Mesothelial cell of epicardium (in vitro differentiated cells): ENCODE results near the gene RFNG. TPM values are rescaled to one million over a fixed set of nuclear protein-coding genes. Genes with fewer than 3 reads are reported as not detected.

Experiments used
- DNase-seq, 2 experiments: peaks; one replicate each; pipeline ENCODE4 v3.0.0; 2021; ENCODE audit warnings: low spot score in 2 of 2; ENCODE audit not compliant: unreplicated experiment in 2 of 2
- H3K27ac Mint-ChIP-seq: 2 replicates; pipeline ENCODE4 v1.8.0; 2021; ENCODE audit warnings: mixed read lengths
- H3K27me3 Mint-ChIP-seq: 2 replicates; pipeline ENCODE4 v1.8.0; 2021; ENCODE audit warnings: low read depth, mixed read lengths
- H3K36me3 Mint-ChIP-seq: 2 replicates; pipeline ENCODE4 v1.8.0; 2021; ENCODE audit warnings: mixed read lengths
- H3K4me1 Mint-ChIP-seq: 2 replicates; pipeline ENCODE4 v1.8.0; 2021; ENCODE audit warnings: mixed read lengths
- H3K4me3 Mint-ChIP-seq: 2 replicates; pipeline ENCODE4 v1.8.0; 2021; ENCODE audit warnings: mild to moderate bottlenecking, moderate library complexity, mixed read lengths
- H3K9me3 Mint-ChIP-seq: 2 replicates; pipeline ENCODE4 v1.8.0; 2021; ENCODE audit warnings: mixed read lengths
- total RNA-seq: library from RNA; stranded (reverse); gene quantifications from 3 replicates; pipeline ENCODE4 v1.2.1, GENCODE V29; 2021
- TF ChIP-seq, protein P1 (sequence below): fragments of 200-600 bp; sonication (generic); IDR thresholded peaks from one replicate; pipeline ENCODE4 v1.5.0; 2021; ENCODE audit warnings: antibody characterized with exemption; ENCODE audit not compliant: unreplicated experiment

The RFNG gene
- total RNA-seq, 1 donor from 2014 or later: 57.3 TPM

DNA sequence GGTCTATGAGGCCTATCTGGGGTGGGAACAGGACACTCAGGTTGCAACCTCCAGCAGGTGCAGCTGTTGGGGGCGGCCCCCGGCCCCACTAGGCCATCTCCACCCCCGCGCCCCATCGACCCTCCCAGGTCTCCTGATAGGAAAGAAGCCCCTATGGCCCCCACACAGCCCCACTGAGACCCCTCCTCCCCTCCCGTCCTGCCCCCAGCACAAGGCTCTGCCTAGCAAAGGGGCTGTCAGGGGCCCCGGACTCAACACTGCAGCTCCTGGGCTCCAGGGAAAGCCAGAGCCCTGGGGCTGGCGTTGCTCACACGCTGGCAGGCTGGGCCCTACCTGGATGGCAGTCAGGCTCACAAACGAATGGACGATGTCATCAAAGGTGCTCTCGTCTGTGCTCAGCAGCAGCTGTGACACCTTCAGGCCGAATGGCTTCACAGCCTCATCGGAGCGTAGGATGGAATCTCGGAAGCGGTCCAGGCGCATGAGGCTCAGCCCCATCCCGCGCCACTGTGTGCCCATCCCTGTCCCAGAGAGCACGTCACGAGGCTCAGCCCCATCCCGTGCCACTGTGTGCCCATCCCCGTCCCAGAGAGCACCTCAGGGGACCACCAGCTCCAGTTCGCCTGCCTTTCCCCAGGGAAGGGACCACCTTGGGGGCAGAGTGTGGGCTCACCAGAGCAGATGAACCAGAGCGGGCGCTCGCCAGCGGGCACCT lies 39.1 kb upstream of the RFNG start:
- Mint-ChIP-seq H3K4me1 (peaks cover 4% of the 10 kb centered on the region), H3K27me3 (no peaks in the 10 kb centered on the region), H3K36me3 (peaks cover 6% of the 10 kb centered on the region), H3K27ac (no peak overlapping the region), H3K4me3 (no peak overlapping the region), H3K9me3 (no peaks in the 10 kb centered on the region)
- TF ChIP-seq, protein P1, sequence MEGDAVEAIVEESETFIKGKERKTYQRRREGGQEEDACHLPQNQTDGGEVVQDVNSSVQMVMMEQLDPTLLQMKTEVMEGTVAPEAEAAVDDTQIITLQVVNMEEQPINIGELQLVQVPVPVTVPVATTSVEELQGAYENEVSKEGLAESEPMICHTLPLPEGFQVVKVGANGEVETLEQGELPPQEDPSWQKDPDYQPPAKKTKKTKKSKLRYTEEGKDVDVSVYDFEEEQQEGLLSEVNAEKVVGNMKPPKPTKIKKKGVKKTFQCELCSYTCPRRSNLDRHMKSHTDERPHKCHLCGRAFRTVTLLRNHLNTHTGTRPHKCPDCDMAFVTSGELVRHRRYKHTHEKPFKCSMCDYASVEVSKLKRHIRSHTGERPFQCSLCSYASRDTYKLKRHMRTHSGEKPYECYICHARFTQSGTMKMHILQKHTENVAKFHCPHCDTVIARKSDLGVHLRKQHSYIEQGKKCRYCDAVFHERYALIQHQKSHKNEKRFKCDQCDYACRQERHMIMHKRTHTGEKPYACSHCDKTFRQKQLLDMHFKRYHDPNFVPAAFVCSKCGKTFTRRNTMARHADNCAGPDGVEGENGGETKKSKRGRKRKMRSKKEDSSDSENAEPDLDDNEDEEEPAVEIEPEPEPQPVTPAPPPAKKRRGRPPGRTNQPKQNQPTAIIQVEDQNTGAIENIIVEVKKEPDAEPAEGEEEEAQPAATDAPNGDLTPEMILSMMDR: no peak
- DNase-seq: no peak

DNA sequence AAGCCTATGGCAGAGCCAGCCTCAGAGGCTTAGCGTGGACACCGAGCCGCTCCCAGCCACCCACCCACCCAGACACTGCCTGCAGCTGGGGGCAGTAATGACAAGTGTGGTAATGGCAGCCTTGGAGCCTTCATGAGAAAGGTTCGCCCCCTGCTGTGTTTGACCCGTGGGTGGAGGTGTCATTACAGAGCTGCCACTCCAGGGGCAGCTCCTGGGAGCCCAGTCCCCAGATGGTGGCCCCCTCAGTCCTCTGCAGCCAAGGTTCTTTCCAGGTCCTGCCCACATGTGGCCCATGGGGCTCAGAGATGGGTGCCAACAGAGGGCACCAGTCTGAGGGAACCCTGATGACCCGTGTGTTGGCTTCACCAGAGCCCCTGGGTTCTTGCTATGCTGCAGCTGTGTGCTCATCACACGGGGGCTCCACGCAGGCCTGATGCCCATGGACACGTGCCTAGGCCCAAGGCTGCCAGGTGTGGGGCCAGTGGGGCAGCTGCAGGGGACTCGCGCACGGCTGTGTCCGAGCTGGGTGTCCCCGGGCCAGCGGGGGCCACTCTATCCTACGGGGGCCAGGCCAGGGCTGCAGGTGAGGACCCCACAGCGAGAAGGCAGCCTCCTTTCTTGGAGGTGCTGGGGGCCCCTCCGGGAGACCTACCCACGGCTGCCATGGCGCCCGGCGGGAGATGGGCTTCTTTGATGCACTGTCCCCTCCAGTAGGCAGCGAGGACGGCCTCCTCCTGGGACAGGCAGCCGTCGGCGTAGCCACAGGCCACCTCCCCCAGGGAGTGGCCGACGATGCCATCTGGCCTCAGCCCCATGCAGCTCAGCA lies 38.3 kb upstream of the RFNG start:
- Mint-ChIP-seq H3K36me3 (peaks cover 6% of the 10 kb centered on the region), H3K9me3 (no peaks in the 10 kb centered on the region), H3K4me3 (no peak overlapping the region), H3K4me1 (no peaks in the 10 kb centered on the region), H3K27me3 (no peaks in the 10 kb centered on the region), H3K27ac (no peak overlapping the region)
- TF ChIP-seq, protein P1: no peak
- no peak for DNase-seq

DNA sequence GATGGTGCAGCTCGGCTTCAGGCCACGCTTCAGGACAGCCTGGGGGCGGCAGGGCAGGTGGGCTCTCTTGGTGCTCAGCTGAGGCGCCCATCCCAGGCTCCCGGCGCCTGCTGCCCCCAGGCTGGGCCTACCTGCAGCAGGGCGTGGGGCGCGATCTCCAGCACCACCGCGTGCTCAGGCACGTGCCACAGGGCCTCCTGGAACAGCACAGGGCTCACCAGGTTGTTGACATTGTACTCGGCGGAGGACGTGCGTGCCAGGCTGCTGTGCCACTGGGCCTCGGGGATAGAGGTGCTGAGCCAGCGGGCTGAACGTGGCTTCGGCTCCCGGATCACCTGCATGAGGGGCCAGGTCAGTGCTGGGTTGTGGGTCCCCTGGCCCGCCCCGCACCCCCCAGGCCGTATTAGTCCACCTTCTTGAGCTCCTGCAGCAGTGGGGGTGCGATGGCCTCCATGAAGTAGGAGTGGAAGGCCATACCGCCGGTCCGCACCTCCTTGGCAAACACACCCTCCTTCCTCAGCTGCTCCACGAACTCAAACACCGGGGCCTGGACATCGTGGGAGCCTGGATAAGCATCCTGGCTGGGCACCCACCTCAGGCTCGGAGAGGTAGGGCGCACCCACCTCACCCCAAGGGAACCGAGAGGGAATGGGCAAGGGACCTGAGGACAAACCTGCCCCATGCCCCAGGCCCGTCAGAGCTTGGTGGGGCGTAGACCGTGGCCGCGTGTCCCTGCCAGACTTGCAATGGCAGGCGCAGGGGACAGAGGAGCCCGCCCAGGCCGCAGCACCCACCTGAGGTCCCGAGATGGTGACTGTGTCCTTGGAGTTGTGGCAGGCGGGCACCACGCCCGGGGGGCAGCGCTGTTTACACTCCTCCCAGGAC lies 37.5 kb upstream of the RFNG start:
- DNase-seq: no peak
- TF ChIP-seq, protein P1: no peak
- Mint-ChIP-seq H3K27me3 (no peaks in the 10 kb centered on the region), H3K4me1 (no peaks in the 10 kb centered on the region), H3K9me3 (no peaks in the 10 kb centered on the region), H3K27ac (no peak overlapping the region), H3K4me3 (no peak overlapping the region), H3K36me3 (peaks cover 8% of the 10 kb centered on the region)

DNA sequence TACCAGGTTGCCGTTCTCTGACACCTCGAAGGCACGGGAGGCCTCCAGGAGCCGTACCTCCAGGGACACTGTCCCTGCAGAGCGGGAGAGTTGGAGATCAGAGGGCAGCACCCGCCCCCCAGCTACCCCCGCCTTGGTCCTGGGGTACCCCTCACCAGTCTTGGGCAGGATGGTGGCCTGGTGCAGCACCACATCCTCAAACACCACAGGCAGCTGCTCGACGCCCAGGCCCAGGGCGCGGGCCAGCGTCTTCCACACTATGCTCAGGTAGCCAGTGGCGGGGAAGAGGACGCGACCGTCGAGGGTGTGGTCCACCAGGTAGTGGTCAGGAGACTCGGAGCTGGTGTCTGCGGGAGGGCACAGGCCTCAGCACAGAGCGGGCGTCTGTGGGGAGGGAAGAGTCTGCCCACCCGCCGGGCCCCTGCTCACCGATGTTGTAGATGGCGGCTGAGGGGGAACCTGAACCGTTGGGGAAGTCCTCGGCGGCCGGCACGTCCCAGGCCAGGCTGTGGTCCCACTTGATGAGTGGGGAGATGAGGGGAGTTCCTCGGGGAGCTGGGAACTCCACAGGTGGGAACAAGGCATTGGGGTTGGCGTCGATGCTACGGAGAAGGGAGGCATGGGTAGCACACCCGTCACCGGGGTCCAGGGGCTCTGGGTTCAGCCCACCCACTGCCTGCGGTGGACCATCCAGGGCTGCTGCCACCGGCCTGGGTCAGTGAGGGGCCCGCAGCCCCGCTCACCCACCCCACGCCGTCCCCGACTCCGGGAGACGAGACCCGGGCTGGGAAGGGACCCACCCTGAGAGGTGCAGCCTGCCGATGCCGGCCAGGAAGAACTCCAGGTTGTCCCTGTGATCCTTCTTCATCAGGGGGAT lies 36.6 kb upstream of the RFNG start:
- no peaks in the 10 kb centered on the region for H3K27me3 Mint-ChIP-seq
- peaks cover 5% of the 10 kb centered on the region for H3K36me3 Mint-ChIP-seq
- TF ChIP-seq, protein P1: no peak
- H3K9me3 Mint-ChIP-seq: no peaks in the 10 kb centered on the region
- DNase-seq: no peak
- no peak overlapping the region for H3K4me3 Mint-ChIP-seq
- no peaks in the 10 kb centered on the region for H3K4me1 Mint-ChIP-seq
- no peak overlapping the region for H3K27ac Mint-ChIP-seq
